ENCODE results near the gene TMEM50A.
"Not testable (repeated sequence)": the region's sequence is repeated elsewhere in the genome, so short reads cannot be mapped to it uniquely, and the experiment has no call there.

DNA sequence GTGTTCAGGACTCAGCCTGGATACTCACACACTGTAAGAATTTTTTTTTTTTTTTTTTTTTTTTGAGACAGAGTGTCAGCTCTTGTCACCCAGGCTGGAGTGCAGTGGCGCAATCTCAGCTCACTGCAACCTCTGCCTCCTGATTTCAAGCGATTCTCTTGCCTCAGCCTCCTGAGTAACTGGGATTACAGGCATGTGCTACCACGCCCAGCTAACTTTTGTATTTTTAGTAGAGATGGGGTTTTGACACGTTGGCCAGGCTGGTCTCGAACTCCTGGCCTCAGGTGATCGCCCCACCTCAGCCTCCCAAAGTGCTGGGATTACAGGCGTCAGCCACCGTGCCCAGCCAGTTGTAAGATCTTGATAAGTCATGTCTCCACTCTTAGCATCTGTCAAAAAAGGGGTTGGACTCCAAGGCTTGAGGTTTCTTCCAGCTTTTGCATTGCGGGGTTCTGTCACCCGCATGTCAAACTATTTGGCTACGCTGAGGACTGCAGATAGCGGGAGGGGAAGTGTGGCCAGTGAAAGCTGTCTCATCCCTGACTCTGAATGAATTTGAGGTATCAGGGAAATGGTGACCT, 31.6 kb downstream of the TMEM50A start:
- TF ChIP-seq, protein P1, sequence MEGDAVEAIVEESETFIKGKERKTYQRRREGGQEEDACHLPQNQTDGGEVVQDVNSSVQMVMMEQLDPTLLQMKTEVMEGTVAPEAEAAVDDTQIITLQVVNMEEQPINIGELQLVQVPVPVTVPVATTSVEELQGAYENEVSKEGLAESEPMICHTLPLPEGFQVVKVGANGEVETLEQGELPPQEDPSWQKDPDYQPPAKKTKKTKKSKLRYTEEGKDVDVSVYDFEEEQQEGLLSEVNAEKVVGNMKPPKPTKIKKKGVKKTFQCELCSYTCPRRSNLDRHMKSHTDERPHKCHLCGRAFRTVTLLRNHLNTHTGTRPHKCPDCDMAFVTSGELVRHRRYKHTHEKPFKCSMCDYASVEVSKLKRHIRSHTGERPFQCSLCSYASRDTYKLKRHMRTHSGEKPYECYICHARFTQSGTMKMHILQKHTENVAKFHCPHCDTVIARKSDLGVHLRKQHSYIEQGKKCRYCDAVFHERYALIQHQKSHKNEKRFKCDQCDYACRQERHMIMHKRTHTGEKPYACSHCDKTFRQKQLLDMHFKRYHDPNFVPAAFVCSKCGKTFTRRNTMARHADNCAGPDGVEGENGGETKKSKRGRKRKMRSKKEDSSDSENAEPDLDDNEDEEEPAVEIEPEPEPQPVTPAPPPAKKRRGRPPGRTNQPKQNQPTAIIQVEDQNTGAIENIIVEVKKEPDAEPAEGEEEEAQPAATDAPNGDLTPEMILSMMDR (IDR thresholded peaks at IDR 0.05; ENCODE audit: low read depth, low read length, poor library complexity, severe bottlenecking): not testable (repeated sequence)
- not testable (repeated sequence) for TF ChIP-seq EZH2phosphoT487 (IDR thresholded peaks at IDR 0.05; ENCODE audit: borderline replicate concordance, low read length)
